ENCODE measurements around the gene SETD6.

The SETD6 gene

DNA sequence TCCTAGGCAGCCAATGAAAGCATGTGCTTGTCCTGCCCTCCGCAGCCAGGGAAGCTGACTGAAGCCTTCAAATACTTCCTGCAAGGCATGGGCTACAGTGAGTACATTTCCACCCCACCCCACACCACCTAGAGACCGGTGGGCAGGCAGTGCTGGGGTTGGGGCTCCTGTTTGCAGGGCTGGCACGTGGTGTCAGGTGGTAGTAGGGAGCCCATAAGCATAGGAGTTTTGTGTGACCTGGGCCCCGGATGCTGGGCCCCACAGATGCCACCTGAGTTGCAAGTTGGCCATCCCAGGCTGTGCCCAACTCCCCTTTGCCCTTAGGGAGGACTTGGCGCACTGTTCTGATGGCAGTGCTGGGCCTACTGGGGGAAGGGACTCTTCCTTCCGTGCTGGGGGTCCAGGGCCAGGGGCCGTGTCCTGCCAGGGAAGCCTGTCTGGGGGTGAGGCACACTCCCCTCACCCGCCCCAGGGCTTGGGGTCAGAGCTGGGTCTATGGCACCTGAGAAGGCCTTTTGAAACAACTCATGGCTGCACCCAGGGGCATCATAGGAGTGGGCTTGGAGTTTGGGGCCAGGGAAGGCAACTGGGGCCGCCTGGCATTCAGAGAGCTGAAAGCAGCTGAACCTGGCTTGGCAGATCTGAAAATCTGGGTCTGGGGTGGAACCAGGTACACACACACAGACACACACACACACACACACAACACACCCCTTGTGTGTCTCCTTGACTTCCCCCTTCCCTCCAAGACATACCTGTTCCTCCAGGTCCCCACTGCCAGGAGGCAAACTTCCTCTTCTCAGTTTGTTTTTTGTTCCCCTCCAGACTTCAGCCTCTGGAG, 5.8 kb upstream of the SETD6 start:
- Mint-ChIP-seq H3K27me3 (peaks cover 0 to 4% of the 10 kb centered on the region in 2 donors), H3K27ac (peak overlapping the region; percentile 20), H3K9me3 (no peaks in the 10 kb centered on the region), H3K36me3 (peaks cover 4 to 12% of the 10 kb centered on the region in 2 donors), H3K4me1 (peaks cover 7 to 21% of the 10 kb centered on the region in 2 donors), H3K4me3 (no peak overlapping the region)
- no peak for ATAC-seq (replicated peaks)
- DNase-seq: no peak

DNA sequence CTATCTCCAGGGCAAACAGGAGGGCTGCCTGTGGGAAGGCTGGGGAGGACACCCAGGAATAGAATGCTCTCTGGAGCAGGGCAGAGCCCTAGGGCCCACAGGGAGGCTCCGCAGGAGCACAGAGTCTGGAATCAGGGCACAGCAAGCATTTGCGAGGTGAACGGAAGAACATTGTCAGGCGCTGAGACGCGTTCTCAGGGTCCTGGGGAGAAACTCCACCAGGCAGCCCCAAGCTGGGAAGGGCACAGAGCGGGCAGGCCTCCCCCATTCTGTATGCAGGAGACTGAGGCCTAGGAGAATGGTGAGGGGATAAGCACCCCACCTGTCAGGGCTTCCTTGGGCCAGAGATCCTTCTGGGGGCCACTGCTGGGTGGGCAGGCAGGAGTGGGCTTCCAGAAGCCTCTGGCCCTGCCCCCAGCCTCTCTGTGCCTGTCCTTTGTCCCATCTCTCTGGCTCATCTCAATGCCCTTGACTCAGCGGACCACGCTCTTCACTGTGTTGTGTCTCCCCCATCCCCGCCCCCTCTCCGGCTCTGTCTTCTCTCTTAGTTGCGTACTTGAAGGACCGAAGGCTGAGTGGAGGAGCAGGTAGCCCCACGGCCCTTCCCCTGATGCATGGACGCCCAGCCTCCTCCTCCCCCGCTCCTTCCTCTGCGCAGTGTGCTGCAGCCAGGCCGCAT, 5.1 kb upstream of the SETD6 start:
- peaks cover 7 to 17% of the 10 kb centered on the region in 2 donors for H3K36me3 Mint-ChIP-seq
- H3K27me3 Mint-ChIP-seq: peaks cover 0 to 4% of the 10 kb centered on the region in 2 donors
- peak overlapping the region; percentile 20 for H3K27ac Mint-ChIP-seq
- H3K4me1 Mint-ChIP-seq: peaks cover 12 to 29% of the 10 kb centered on the region in 2 donors
- no peaks in the 10 kb centered on the region for H3K9me3 Mint-ChIP-seq
- DNase-seq (no peak), ATAC-seq (replicated peaks) (no peak)
- no peak overlapping the region for H3K4me3 Mint-ChIP-seq

DNA sequence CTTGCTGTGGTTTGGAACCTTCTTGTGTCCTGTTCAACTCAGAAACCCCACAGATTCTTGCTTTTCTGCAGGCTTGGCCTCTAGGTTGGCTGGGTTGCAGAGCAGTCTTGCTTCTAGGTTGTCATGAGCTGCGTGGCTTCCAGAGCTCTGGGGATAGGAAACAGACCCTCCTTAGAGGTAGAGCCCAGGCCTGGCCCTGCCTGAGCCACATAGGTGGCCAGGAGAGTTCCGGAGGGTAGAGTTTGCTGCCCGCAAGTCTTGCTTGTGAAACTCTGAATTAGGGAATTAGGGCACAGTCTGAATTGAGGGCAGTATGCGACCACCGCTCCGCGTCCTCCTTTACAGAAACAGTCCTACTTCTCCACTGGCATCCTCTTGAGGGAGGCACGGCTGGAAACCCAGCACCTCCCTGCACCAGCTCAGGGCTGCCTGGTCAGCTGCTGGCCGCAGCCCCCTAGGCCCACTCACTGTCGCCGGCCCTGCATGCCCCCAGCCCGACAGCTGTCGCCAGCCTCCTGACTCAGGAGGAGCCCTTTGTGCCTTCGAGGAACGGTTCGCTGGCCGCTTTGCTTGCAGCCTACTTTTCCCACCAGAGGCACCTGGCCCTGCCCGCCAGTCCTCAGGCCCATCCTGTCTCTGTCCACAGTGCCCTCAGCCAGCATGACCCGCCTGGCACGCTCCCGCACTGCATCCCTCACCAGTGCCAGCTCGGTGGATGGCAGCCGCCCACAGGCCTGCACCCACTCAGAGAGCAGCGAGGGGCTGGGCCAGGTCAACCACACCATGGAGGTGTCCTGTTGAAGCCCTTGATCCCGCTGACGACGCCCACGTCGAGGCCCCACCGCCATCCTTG, 4.3 kb upstream of the SETD6 start:
- peaks cover 11 to 22% of the 10 kb centered on the region in 2 donors for H3K36me3 Mint-ChIP-seq
- ATAC-seq (replicated peaks): no peak

DNA sequence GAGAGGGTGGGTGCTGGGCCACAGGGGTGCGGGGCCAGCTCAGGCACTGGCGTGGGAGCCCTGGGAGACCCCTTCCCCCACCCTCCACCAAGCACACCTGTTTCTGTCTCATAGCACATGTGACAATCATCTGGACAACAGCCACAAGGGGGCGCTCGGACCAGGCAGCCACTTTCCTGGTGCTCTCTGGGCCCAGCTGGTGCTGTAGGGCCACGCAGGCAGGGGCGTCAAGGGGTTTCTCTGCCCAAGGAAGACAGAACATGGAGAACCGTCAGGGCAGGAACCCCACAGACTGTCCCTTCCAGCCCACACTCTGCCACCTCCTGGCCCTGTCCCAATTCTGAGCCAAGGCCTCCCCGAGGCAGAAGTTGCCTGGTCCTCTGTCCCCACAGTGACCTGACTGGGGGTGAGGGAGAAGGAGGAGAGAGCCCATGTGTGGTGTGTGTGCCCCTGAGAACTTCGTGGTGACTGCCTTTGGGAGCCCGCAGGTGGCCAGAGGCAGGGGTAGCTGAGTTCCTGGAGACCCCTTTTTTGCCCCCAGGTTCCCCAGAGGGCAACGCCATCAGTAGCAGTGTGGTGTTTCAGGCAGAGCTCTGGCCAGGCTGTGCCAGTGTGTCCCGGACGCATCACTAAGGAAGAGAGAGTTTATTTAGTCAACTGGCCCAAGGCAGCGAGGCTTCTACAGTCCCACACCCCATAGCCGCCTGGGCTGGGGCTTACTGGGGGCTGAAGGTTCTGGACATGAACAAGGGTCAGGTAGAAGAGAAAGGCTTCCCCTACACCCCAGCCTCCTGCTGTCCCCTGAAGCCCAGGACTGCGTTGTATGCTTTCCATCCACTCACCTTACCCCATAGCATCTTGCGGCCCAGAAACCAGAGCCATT, 3.1 kb upstream of the SETD6 start:
- peaks cover 11 to 26% of the 10 kb centered on the region in 2 donors for H3K36me3 Mint-ChIP-seq
- peaks cover 15 to 45% of the 10 kb centered on the region in 2 donors for H3K4me1 Mint-ChIP-seq
- DNase-seq (peak; percentile 62), ATAC-seq (replicated peaks) (peak; percentile 47 to 48)
- H3K27ac Mint-ChIP-seq: peak overlapping the region; percentile 76
- no peak overlapping the region for H3K4me3 Mint-ChIP-seq
- no peaks in the 10 kb centered on the region for H3K27me3 Mint-ChIP-seq
- H3K9me3 Mint-ChIP-seq: no peaks in the 10 kb centered on the region

More for the DNA sequence above, 4.3 kb upstream of the SETD6 start:
- H3K4me3 Mint-ChIP-seq: no peak overlapping the region
- H3K4me1 Mint-ChIP-seq: peaks cover 12 to 33% of the 10 kb centered on the region in 2 donors
- DNase-seq: no peak
- H3K27ac Mint-ChIP-seq: peak overlapping the region; percentile 3
- H3K27me3 Mint-ChIP-seq: peaks cover 0 to 4% of the 10 kb centered on the region in 2 donors
- no peaks in the 10 kb centered on the region for H3K9me3 Mint-ChIP-seq

DNA sequence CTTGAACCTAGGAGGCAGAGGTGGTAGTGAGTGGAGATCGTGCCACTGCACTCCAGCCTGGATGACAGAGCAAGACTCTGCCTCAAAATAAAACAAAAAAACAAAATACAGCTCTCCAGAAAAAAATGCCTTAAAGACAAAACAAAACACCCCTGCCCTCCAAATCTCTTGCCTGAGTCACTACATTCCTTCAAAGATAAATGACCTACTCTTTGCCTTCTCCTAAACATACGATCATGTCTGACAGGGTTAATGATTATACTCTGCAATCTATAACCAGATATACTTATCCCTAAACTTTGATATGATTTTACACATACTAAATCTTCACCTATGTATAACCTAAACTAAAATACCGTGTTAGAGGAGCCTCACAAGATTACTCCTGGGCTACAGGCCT, 1.4 kb upstream of the SETD6 start:
- ATAC-seq (replicated peaks) (no peak), DNase-seq (no peak)
- Mint-ChIP-seq H3K9me3 (no peaks in the 10 kb centered on the region), H3K4me3 (peak overlapping the region in 1 of 2 donors; percentile 58), H3K27ac (peak overlapping the region; percentile 5), H3K36me3 (peaks cover 20 to 34% of the 10 kb centered on the region in 2 donors), H3K4me1 (peaks cover 24 to 59% of the 10 kb centered on the region in 2 donors), H3K27me3 (no peaks in the 10 kb centered on the region)

DNA sequence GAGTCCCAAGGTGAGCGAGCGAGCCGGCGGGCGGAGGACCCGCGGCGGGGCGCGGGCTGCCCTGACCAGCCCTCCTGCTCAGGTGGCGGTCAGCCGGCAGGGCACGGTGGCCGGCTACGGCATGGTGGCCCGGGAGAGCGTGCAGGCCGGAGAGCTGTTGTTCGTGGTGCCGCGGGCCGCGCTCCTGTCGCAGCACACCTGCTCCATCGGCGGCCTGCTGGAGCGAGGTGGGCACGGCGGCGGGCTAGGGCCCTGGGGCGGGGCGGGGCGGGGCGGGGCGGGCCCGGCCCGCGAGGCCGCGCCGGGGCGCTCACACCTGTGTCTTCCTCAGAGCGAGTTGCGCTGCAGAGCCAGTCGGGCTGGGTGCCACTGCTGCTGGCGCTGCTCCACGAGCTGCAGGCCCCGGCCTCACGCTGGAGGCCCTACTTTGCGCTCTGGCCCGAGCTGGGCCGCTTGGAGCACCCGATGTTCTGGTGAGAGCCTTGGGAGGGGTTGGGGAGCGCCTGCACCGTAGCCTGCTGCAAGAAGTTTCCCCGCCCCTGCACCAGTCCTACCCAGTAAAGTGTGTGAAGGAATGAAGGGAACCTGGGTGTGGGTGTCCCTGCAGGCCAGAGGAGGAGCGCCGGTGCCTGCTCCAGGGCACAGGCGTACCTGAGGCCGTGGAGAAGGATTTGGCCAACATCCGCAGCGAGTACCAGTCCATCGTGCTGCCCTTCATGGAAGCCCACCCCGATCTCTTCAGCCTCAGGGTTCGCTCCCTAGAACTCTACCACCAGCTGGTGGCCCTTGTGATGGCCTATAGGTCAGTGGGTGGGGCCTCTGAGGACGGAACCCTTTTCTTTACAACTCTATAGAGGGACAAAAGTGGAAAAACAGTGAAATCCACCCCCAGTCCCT, 802 bp downstream of the SETD6 start:
- Mint-ChIP-seq H3K36me3 (peaks cover 25 to 39% of the 10 kb centered on the region in 2 donors), H3K9me3 (no peaks in the 10 kb centered on the region), H3K4me3 (peak overlapping the region; percentile 92 to 93), H3K4me1 (peaks cover 30 to 63% of the 10 kb centered on the region in 2 donors), H3K27me3 (no peaks in the 10 kb centered on the region), H3K27ac (peak overlapping the region; percentile 95)
- DNase-seq (no peak), ATAC-seq (replicated peaks) (peak; percentile 60 to 64)

DNA sequence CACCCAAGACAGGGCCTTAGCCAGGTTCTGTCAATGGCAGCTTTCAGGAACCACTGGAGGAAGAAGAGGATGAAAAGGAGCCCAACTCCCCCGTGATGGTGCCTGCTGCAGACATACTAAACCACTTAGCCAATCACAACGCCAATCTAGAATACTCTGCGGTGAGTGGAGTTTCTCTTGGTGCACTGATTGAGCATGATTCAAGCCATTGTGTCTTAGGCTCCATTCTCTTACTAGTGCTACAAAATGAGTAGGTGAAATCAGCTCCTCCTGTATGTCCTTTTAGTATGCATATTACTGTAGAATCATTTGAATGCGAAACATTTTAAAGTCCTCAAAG, 1.4 kb downstream of the SETD6 start:
- H3K4me3 Mint-ChIP-seq: peak overlapping the region; percentile 29 to 93
- no peak for ATAC-seq (replicated peaks)
- H3K4me1 Mint-ChIP-seq: peaks cover 30 to 60% of the 10 kb centered on the region in 2 donors
- no peak for DNase-seq
- H3K36me3 Mint-ChIP-seq: peaks cover 27 to 36% of the 10 kb centered on the region in 2 donors
- no peaks in the 10 kb centered on the region for H3K9me3 Mint-ChIP-seq
- peak overlapping the region; percentile 73 for H3K27ac Mint-ChIP-seq
- H3K27me3 Mint-ChIP-seq: no peaks in the 10 kb centered on the region

DNA sequence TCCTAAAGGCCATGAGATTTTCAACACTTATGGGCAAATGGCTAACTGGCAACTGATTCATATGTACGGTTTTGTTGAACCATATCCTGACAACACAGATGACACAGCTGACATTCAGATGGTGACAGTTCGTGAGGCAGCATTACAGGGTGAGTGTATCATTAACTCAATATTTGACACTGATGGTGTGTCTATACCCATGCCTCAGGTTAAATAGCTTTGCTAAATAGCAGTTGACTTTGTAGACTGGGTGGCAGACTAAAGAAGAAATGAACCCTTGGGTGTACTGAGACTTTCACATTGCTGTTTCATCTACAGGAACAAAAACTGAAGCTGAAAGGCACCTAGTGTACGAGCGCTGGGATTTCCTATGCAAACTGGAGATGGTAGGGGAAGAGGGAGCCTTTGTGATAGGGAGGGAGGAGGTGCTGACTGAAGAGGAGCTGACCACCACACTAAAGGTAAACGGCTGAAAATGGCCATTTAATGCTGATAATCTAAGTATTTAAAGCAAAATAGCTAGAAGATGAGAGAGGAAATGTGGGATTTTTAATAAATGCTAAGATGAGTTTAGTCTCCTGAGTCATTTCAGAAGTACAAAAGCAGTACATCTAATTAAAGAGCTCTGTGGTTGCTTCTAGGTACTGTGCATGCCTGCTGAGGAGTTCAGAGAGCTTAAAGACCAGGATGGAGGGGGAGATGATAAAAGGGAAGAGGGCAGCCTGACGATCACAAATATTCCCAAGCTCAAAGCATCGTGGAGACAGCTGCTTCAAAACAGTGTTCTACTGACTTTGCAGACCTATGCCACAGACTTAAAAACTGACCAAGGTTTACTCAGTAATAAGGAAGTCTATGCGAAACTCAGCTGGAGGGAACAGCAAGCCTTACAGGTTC, 3.0 kb downstream of the SETD6 start:
- peak overlapping the region in 1 of 2 donors; percentile 55 for H3K4me3 Mint-ChIP-seq
- DNase-seq (no peak), ATAC-seq (replicated peaks) (peak; percentile 20 to 38)
- no peaks in the 10 kb centered on the region for H3K9me3 Mint-ChIP-seq
- peaks cover 32 to 34% of the 10 kb centered on the region in 2 donors for H3K36me3 Mint-ChIP-seq
- H3K27me3 Mint-ChIP-seq: no peaks in the 10 kb centered on the region
- H3K27ac Mint-ChIP-seq: peak overlapping the region; percentile 90
- H3K4me1 Mint-ChIP-seq: peaks cover 29 to 51% of the 10 kb centered on the region in 2 donors

DNA sequence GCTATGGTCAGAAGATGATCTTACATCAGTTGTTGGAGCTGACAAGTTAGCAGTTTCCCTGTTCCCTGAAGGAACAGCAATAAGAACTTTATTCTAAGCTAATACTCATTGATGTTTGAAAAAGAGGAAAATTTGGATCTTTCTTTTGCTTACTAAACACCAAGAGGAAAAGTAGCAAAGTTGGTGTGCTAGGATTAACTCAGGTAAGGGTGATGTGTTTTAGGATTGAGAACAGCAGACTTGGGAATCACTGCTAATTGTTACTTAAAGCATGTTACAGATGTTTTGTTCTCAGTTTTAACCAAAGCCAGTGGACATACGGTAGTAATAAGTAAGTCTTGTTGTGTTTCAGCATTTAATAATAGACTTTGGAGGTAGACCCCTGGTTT, 3.7 kb downstream of the SETD6 start:
- H3K27ac Mint-ChIP-seq: peak overlapping the region; percentile 90
- ATAC-seq (replicated peaks) (no peak), DNase-seq (no peak)
- H3K4me1 Mint-ChIP-seq: peaks cover 27 to 45% of the 10 kb centered on the region in 2 donors
- H3K27me3 Mint-ChIP-seq: no peaks in the 10 kb centered on the region
- H3K36me3 Mint-ChIP-seq: peaks cover 32 to 33% of the 10 kb centered on the region in 2 donors
- no peak overlapping the region for H3K4me3 Mint-ChIP-seq
- no peaks in the 10 kb centered on the region for H3K9me3 Mint-ChIP-seq

DNA sequence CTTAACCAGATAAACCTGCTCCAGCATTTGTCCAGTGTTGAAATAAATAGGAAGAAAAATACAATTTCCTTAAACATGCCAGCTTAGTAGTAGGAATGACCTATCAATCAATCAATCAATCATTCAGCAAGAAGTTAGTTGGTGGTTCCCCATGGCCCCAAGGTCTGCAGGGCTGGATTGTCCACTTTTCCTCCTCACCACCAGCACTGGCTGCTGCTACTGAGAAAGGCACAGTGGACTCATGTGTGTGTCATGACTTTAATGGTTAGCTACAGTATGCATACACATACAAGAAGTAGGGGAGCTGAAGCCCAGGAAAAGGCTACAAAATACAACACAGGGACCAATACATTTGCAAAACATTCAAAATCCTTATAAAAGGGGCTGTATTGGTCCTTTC, 4.4 kb downstream of the SETD6 start:
- DNase-seq: no peak

DNA sequence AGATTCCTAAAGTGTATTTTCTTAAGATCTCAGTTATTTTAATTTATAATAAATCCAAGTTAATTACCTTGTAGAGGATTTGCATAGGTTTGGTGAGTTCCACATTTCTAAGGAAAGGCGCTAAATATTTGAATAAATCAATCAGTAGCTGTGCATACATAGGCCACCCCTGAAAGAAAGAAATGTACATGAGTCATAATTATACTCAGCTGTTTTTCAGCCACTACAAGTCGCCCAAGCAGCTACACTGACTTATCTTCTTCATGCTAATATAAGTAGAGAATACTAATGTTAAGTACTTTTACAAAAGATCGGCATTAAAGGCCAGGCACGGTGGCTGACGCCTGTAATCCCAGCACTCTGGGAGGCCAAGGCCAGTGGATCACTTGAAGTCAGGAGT, 14.9 kb downstream of the SETD6 start:
- Mint-ChIP-seq H3K9me3 (no peaks in the 10 kb centered on the region), H3K4me3 (no peak overlapping the region), H3K27me3 (no peaks in the 10 kb centered on the region), H3K36me3 (peaks cover 40 to 70% of the 10 kb centered on the region in 2 donors), H3K27ac (no peak overlapping the region), H3K4me1 (peaks cover 0 to 2% of the 10 kb centered on the region in 2 donors)
- peak in 1 of 2 donors; percentile 39 for ATAC-seq (replicated peaks)
- DNase-seq: no peak

More for the DNA sequence above, 4.4 kb downstream of the SETD6 start:
- Mint-ChIP-seq H3K4me3 (no peak overlapping the region), H3K9me3 (no peaks in the 10 kb centered on the region), H3K36me3 (peaks cover 32 to 36% of the 10 kb centered on the region in 2 donors), H3K27ac (no peak overlapping the region), H3K27me3 (no peaks in the 10 kb centered on the region), H3K4me1 (peaks cover 26 to 39% of the 10 kb centered on the region in 2 donors)
- no peak for ATAC-seq (replicated peaks)

DNA sequence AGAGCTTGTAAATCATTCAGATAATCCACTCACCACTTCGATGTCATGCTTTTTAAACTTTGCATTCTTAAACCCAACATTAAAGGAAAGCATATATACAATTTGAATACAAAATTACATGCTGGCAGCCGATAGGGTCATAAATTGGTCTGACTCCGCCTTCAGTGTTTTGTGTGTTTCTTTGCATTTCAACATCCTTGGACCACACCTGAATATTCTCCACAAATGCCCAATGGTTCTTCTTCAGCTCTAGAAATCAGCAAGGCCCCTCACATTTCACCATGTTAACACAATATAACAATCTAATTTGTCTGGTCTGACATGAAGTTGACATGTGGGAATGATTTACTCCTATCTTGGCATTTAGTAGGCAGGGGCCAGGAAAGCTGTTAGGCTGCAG, 17.1 kb downstream of the SETD6 start:
- Mint-ChIP-seq H3K9me3 (no peaks in the 10 kb centered on the region), H3K4me3 (no peak overlapping the region), H3K27me3 (no peaks in the 10 kb centered on the region), H3K4me1 (peaks cover 0 to 2% of the 10 kb centered on the region in 2 donors), H3K27ac (no peak overlapping the region), H3K36me3 (peaks cover 39 to 69% of the 10 kb centered on the region in 2 donors)
- ATAC-seq (replicated peaks) (no peak), DNase-seq (no peak)

Measured in stimulated activated naive B cell treated with anti-CD40 and anti-IgM and Interleukin-4, amounts not matched to agents 10 μg/mL and 1 μg/mL and 100 μg/mL, for 72 hours (primary cell).